ENCODE data around the gene ENTREP3.
A peak's percentile ranks its signal among the peaks of the same experiment; 100 is the strongest.
"Not testable (repeated sequence)": the region's sequence is repeated elsewhere in the genome, so short reads cannot be mapped to it uniquely, and the experiment has no call there.

ENTREP3 gene

GRCh38 chr1:155255243-155256007 lies at the start of gene ENTREP3:
TSS of gene ENTREP3 (minus strand) at chr1:155255483. CDS start at chr1:155254877, 606 bp downstream.
- peak within 1 kb of the TSS; percentile 89 for H3K4me3 ChIP-seq (ENCODE audit: low read length)
- TF ChIP-seq ZNF274 (IDR thresholded peaks at IDR 0.05; ENCODE audit: low read depth, low read length), result no peak

GRCh38 chr1:155304558-155305063 lies 49.3 kb upstream of the ENTREP3 start:
- TF ChIP-seq ZNF274 (IDR thresholded peaks at IDR 0.05; ENCODE audit: low read depth, low read length), result no peak
- peak overlapping the region; percentile 75 for H3K4me3 ChIP-seq (ENCODE audit: low read length)

- TF ChIP-seq ZNF274 (IDR thresholded peaks at IDR 0.05; ENCODE audit: low read depth, low read length), result no peak
- no peak within 1 kb of the TSS for H3K4me3 ChIP-seq (ENCODE audit: low read length)
These were observed 46.1 kb upstream of the ENTREP3 start, which contains the start of gene PKLR for GRCh38 chr1:155301342-155301841. TSS of gene PKLR (minus strand) at chr1:155301438. CDS start at chr1:155301395, 43 bp downstream.

GRCh38 chr1:155300553-155301329 lies 45.5 kb upstream of the ENTREP3 start:
- no peak for TF ChIP-seq ZNF274 (IDR thresholded peaks at IDR 0.05; ENCODE audit: low read depth, low read length)
- no peak overlapping the region for H3K4me3 ChIP-seq (ENCODE audit: low read length)

GRCh38 chr1:155300024-155300423 lies 44.7 kb upstream of the ENTREP3 start:
- TF ChIP-seq ZNF274 (IDR thresholded peaks at IDR 0.05; ENCODE audit: low read depth, low read length), result no peak
- H3K4me3 ChIP-seq (ENCODE audit: low read length), result no peak overlapping the region

- TF ChIP-seq ZNF274 (IDR thresholded peaks at IDR 0.05; ENCODE audit: low read depth, low read length), result no peak
- no peak overlapping the region for H3K4me3 ChIP-seq (ENCODE audit: low read length)
These were observed 42.1 kb upstream of the ENTREP3 start for GRCh38 chr1:155297384-155297783.

GRCh38 chr1:155296661-155297060 lies 41.4 kb upstream of the ENTREP3 start:
- H3K4me3 ChIP-seq (ENCODE audit: low read length), result no peak overlapping the region
- no peak for TF ChIP-seq ZNF274 (IDR thresholded peaks at IDR 0.05; ENCODE audit: low read depth, low read length)

GRCh38 chr1:155295942-155296267 lies 40.6 kb upstream of the ENTREP3 start:
- no peak overlapping the region for H3K4me3 ChIP-seq (ENCODE audit: low read length)
- no peak for TF ChIP-seq ZNF274 (IDR thresholded peaks at IDR 0.05; ENCODE audit: low read depth, low read length)

- no peak overlapping the region for H3K4me3 ChIP-seq (ENCODE audit: low read length)
- TF ChIP-seq ZNF274 (IDR thresholded peaks at IDR 0.05; ENCODE audit: low read depth, low read length), result no peak
These were observed 40.1 kb upstream of the ENTREP3 start for GRCh38 chr1:155295183-155295941.

- no peak overlapping the region for H3K4me3 ChIP-seq (ENCODE audit: low read length)
- TF ChIP-seq ZNF274 (IDR thresholded peaks at IDR 0.05; ENCODE audit: low read depth, low read length), result no peak
These were observed 39.4 kb upstream of the ENTREP3 start for GRCh38 chr1:155294520-155295182.

GRCh38 chr1:155293086-155293749 lies 37.9 kb upstream of the ENTREP3 start:
- H3K4me3 ChIP-seq (ENCODE audit: low read length), result no peak overlapping the region
- no peak for TF ChIP-seq ZNF274 (IDR thresholded peaks at IDR 0.05; ENCODE audit: low read depth, low read length)

- not testable (repeated sequence) for H3K4me3 ChIP-seq (ENCODE audit: low read length)
These were observed 35.7 kb upstream of the ENTREP3 start for GRCh38 chr1:155291006-155291405.

- H3K4me3 ChIP-seq (ENCODE audit: low read length), result no peak overlapping the region
- no peak for TF ChIP-seq ZNF274 (IDR thresholded peaks at IDR 0.05; ENCODE audit: low read depth, low read length)
These were observed 32.8 kb upstream of the ENTREP3 start for GRCh38 chr1:155287987-155288543.
